Fibroblast of skin of back (primary cell): ENCODE results near the gene OSBPL9.

Experiments
- DNase-seq: peaks from one replicate; pipeline ENCODE4 v3.0.0-alpha.2; 2013

OSBPL9 gene

GRCh38 chr1:51744506-51745303 lies 127.8 kb downstream of the OSBPL9 start:
- DNase-seq = no peak

DNA sequence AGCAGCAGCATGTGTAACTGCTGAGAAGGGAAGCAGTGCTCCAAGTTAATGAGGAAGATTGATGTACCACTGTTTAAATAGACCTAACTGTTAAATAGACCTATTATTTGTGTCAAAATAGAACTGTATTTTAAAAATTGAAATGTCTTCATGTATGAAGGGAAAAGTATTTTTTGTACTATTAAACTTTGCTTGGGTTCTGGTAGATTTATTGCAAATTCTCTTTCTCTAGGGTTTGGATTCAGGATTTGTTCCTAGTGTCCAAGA lies 128.3 kb downstream of the OSBPL9 start:
- no peak for DNase-seq

DNA sequence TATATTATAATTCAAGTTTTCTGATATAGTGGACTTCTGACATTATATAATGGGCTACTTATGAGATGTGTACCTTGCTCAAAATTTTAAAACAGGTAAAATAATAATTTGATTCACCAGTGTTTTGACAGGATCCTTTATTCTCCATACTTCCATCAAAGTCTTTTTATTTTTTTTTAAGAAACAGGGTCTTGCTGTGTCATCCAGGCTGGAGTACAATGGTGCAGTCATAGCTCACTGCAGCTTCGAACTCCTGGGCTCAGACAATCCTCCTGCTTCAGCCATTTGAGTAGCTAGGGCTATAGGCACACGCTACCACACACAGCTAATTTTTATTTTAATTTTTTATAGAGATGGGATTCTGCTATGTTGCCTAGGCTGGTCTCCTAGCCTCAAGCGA lies 132.3 kb downstream of the OSBPL9 start:
- no peak for DNase-seq

DNA sequence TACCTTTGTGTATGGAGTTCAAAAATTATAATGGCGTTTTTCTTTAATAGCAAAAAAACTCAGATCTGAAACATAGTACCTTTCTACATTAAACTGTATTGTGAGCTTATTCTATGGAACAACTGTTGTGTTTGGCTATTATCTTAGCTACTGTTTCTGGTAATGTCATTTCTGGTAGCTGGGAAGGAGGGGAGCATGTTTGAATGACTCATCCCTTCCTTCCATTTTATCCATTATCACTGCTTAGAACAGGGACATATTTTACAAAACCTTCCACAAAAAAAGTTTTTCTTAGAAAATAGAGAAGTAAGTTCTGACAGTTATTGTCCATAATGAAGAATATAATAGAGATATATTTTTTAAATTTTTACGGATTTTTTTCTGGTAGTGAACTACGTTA lies 133.3 kb downstream of the OSBPL9 start:
- peak; percentile 47 for DNase-seq

DNA sequence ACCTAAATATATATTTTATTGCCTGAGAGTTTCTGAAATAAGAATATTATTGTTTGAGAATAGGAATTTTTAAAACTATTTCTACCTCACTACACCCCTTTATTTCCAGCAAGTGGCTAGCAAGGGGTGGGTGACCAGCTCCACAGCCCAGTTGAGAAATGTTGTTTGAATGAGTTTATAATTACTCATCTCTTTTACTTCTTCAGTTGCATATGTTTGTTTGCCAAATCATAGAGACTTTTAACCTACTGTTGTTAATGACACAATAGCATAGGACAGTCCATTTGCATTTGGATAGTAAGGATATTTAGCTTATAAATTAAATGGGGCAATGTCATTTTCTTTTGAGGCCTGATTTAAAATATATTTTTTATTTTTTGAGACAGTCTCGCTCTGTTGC lies 133.8 kb downstream of the OSBPL9 start:
- DNase-seq = no peak

- DNase-seq = no peak
Observed at GRCh38 chr1:51752073-51752948, 135.4 kb downstream of the OSBPL9 start.

DNA sequence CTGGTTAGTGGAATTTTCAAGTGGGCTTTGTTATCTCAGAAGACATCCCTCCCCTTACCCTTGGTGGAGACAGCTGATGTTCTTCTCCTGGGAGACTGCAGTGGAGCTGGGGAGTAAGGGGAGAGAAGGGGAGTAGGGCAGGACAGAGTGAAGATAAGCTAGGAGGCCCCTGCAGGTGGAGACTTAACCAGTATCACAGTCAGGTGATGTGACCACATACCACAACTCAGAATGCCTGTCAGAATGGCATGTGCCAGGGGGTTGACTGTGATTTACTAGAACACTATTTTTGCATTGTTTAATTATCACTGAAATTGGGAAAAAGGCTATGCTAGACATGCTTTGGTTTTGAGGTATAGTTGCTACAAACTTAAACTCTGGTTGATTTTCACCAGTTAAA lies 137.1 kb downstream of the OSBPL9 start:
- DNase-seq = no peak

DNA sequence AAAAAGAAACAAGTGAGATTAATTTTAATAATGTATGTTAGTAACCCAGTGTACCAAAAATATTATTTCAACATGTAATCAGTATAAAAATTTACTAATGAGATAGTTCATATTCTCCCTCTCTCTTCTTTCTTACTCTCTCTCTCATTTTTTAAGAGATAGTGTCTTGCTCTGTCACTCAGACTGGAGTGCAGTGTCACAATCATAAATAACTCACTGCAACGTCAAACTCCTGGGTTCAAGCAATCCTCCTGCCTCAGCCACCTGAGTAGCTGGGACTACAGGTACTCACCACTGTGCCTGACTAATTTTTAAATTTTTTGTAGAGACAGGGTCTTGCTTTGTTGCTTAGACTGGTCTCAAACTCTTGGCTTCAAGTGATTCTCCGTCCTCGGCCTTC lies 137.8 kb downstream of the OSBPL9 start:
- no peak for DNase-seq

DNA sequence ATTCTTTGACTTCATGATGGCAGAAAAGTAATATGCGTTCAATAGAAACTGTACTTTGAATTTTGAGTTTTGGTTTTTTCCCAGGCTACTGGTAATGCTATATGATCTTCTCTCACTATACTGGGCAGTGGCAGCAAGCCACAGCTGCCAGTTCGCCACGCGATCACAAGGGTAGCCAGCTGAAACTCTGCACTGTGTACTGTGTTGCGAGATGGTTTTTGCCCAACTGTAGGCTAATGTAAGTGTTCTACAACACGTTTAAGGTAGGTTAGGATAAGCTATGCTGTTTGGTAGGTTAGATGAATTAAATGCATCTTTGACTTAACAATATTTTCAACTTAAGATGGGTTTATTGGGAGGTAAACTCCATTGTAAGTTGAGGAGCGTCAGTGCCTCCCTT lies 138.5 kb downstream of the OSBPL9 start:
- DNase-seq = no peak

DNA sequence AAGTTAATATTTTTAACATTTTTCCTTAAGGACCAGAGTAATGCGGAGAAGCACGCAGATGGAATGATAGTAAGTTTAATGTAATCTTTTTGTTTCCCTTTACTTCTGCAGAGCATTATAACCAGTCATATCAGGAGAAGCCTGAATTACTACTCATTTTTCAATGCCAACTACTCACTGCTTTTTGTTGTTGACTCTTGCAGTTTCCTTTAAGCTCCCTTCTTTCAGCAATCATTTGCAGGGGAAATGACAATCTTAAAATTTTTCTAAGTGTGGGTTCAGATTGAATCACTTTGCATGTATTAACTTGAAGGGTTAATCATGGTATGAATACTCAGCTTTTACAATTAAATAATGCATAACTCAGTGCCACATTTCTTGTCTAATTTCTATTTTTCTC lies 139.4 kb downstream of the OSBPL9 start:
- no peak for DNase-seq

- no peak for DNase-seq
Observed at GRCh38 chr1:51758310-51758709, 141.4 kb downstream of the OSBPL9 start.

- DNase-seq = no peak
Observed at GRCh38 chr1:51760872-51761271, 144.0 kb downstream of the OSBPL9 start.

- DNase-seq = no peak
Observed at GRCh38 chr1:51761351-51761750, 144.5 kb downstream of the OSBPL9 start.

GRCh38 chr1:51768971-51769588 lies 152.2 kb downstream of the OSBPL9 start:
- peak; percentile 65 for DNase-seq

- no peak for DNase-seq
Observed at GRCh38 chr1:51776408-51776807, 159.5 kb downstream of the OSBPL9 start.

DNA sequence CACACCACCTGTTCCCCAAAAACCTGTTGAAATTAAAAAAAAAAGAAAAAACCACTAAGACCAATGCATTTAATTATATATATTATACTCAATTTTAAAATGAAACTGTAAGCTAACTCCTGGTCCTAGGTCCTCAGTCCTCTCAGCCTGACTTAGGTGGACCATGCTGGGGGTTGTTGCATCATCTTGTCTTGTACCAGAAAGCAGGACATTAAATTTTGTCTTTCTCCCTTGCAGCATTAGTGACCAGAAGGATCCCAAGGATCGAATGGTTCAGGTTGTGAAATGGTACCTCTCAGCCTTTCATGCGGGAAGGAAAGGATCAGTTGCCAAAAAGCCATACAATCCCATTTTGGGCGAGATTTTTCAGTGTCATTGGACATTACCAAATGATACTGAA lies 164.0 kb downstream of the OSBPL9 start:
- no peak for DNase-seq

DNA sequence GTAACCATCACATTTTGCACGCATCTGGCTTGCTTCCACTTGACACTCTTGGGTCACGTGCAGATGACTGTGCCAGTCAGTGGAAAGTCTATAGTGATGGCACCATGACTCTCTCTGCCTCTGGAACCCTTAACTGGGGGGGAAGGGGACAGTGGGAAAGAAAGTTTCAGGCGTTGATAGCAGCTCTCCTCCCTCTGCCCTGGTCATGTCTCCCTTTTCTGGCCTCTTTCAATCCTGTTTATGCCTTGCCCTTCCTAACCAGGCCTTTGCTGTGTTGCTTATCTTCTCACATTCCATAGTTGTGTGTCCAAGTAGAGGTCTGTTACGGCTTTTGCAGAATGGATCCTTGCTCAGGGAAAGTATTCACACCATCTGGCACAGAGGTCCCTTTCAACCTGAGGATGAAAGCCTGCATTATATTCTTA lies 168.1 kb downstream of the OSBPL9 start:
- no peak for DNase-seq

- DNase-seq = no peak
Observed at GRCh38 chr1:51788938-51789337, 172.0 kb downstream of the OSBPL9 start.

DNA sequence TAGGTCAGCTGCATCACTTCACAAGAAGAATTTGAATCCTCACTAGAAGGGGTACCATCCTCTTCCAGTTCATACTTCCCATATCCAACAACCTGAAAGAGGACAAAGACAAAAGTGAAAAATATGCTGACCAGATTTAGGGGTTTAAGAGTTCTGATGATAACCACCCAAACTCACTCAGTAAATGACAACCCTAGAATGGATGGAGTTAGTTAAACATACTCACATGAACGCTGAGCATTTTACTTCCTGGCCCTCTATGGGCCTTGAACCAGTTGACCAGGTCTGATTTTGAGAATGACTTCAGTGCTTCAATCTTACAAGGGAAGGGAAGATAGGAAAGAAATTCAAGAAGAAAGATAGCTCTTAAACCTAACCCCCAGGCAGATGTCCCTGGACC lies 172.4 kb downstream of the OSBPL9 start:
- DNase-seq = no peak

DNA sequence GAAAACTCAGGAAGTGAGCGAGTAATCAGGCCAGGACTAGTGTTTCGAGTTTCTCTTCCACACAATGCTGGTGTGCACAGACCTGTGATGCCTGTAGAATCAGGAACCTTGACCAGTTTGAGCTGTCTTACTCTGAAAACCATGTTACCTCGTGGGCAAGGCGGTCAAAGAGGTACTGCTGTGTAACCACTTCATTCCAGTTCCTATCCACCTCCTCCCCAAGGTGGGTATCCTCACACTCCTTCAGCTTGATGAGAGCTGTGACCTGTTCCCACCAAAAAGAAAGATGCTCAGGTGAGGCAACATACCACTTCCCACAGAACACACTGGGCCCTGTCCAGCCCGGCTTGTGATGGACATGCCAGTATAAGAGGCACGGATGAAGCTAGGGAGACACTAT lies 173.5 kb downstream of the OSBPL9 start:
- no peak for DNase-seq

DNA sequence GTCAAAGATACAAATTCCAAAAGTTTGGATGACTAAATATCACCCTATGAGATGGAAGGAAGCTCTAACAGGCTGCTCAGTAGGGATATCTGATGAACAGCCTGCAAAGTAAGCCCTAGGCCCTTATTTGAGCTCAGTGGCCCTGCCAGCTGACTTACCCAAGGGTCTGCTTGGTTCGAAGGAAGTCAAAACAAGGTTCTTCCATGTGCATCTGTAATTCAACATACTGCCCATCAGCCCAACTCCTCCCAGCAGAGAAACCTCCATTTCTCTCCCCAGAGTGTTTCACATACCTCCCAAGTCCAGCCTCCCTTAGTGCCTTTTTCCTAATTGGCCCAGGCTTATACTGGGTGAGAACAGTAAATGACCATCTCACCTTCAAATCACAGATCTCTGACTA lies 175.0 kb downstream of the OSBPL9 start:
- no peak for DNase-seq

GRCh38 chr1:51792864-51793263 lies 176.0 kb downstream of the OSBPL9 start:
- DNase-seq = peak; percentile 8

DNA sequence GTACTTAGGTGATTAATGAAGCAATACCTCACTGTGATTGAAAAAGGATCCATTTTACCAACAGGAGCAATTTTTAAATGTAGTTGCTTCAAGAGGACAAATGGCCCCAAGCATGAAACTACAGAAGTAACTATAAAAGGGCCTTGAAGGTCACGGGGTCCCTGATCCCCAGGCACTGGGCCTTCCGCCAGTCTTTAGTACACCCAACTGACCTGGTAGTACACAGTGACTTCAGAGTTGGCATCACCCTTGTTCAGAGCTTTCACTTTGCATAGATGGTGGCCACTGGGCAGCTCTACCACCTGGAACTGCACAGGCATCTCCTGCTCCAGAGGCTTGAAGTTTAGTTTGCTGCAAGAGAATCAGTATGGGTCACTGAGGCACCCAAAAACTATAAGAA lies 177.4 kb downstream of the OSBPL9 start:
- no peak for DNase-seq

DNA sequence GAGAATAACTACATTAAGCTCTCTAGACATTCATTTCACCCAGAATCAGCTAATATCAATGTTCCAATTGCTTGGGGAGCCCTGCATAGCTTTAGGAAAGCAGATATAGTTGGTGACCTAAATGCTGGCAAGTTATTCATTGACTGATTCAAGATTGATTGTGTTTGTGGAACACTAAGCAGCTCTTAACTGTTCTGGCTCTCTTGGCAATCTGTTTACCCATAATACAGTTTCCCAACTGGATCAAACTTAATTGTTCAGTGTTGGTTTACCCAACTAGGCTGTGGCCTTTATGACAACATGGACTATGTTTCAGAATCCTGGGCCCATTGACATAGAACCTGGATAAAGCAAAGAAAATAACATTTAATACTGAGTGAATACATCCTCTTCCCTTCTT lies 178.0 kb downstream of the OSBPL9 start:
- DNase-seq = no peak
